HUDEP-2 (cell line): ENCODE measurements around the gene FKBP1B.
"Not testable (repeated sequence)": the region's sequence is repeated elsewhere in the genome, so short reads cannot be mapped to it uniquely, and the experiment has no call there.

ENCODE experiments used
- DNase-seq, 76 experiments: peaks; one replicate each; lab custom pipeline; 2025; ENCODE audit not compliant: unreplicated experiment in 76 of 76; lab: John Stamatoyannopoulos, UW

FKBP1B gene

DNA sequence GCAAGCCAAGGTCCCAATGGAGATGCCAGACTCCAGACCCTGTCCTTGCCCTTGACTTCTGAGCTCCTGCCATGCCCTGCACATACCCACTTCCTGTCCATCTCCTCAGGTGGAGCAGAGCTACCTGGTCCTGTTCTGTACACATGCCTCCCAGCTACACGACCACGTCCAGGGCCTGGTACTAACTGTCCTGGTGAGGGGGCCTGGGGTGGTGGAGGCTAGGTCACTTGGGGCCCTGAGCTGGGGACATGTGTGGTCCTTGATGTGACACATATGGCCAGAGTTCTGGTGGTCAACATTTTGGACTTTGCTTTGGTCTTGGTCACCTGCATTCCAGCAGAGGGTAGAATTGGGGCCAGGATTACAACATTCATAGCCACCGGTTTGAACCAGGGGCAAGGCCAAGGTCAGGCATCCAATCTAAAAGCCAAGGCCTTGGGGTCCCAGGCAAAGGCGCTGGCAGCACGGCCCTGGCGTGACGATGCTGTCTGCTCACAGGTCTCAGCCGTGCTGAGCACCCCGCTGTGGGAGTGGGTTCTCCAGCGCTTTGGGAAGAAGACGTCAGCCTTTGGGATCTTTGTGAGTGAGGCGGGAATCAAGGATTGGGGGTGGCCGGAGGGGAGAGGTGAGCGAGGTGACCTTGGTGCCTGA lies 27.1 kb upstream of the FKBP1B start:
- DNase-seq, result no peak

DNA sequence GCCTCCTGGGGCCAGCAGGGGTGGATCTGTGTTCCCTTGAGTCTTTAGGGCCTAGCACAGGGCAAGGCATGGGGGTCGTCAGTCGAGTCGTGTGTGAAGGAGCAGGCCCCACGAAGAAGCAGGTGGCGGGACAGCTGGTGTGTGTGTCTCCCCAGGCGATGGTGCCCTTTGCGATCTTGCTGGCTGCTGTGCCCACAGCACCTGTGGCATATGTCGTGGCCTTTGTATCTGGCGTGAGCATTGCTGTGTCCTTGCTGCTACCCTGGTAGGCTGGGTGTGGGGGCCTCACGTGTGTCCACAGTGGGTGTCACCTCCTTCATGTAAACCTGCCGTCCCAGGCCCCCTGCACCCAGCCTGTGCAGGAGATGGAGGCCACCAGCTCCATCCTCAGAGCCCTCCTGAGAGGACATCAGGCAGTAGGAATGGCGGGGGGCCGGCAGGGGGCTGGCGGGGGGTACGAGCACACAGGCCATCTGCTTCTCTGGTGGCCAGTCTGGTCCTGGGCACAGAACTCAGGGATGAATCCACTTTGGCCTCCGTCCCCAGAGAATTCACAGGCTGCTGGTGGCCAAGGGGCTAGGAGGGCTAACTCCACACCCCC lies 26.5 kb upstream of the FKBP1B start:
- DNase-seq, result no peak

DNA sequence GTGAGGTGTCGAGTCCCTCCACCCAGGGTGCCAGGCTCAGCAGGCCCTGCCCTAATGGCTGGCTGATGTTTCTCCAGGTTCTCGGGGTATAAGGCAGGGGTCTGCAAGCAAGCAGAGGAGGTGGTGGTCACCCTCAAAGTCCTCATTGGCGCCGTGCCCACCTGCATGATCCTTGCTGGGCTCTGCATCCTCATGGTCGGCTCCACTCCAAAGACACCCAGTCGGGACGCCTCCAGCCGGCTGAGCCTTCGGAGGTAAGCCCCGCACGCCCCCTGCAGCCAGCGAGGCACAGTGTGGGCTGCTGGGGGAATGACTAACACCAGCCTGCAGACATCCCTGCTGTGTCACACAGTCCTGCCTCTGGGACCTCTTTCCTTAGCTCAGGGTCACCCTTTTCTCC lies 25.5 kb upstream of the FKBP1B start:
- DNase-seq, result no peak

DNA sequence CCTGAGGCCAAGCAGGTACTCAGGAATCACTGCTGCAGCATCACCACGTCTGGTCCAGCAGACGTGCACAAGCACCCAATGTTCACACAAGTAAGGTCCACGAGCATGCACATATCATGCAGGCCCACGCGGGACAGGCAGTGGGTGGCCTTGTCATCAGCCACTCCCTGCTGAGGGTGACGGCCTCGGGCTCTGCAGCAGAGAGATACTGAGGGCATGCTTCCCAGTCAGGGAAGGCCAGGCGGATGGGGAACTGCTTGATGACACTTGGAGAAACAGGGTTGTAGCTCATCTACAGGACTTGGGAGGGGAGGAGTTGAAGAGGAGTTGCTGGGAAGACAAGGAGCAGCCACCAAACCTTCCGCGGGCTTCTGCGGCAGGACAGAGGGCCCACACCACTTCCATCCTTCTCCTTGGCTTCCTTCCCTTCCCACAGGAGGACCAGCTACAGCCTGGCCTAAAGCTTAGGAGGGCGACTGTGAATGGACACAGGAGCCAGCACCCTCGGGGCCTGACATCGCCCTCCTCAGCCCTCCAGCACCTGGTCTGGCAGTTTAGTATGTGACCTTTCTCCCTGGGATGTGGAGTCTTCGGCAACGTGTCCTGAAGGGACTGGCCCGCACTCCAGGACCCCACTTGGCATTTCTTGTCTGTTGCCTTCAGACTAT lies 24.4 kb upstream of the FKBP1B start:
- peak in 1 of 76 experiments; percentile 28 for DNase-seq

DNA sequence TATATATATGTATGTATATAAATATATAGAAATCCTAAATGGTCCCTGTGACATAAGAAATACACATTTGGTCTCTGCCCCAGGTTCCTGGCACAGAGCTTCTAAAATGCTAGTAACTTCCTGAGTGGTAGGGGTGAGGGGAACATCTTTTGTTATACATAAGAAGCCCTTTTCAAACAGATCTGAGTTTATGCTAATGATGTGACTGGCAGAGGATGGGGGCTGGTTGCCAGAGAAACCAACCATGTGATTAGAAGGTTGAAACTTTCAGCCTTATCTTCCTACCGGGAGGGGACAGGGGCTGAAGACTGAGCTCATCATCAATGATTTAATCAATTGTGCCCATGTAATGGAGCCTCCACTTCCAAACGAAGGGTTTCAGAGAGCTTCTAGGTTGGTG lies 23.3 kb upstream of the FKBP1B start:
- DNase-seq, result peak in 1 of 76 experiments; percentile 23

DNA sequence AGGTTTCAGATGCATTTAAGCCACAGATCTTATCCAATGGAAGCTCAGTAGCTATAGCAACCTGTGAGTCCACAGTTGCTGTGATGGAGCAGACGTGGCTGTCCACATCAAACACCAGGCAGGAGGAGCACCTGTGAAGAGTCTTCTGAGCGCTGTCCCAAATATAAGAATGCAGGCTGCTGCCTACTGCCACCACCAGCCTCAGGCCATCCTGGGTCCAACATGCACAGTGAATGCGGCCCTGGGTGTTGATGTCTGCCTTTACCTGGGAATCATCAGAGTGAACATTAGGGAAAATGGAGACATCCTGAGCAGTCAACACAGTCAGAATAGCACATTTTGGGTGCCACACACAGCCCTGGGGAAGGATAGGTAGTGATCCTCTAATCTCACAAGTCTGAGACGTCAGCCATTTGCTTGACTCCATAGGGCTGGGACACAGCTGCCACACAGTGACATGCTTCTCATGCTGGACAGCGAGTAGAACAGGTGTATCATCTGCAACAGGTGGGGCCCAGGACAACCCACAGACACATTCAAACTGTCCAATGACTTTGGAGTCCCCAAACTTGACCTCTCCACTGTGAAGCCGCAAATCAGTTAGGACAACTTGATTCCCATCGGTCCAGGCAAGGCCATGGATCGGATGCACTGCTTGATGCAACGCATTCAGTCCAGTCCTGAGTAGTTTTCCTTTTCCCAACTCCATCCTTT lies 10.6 kb upstream of the FKBP1B start:
- DNase-seq, result no peak

DNA sequence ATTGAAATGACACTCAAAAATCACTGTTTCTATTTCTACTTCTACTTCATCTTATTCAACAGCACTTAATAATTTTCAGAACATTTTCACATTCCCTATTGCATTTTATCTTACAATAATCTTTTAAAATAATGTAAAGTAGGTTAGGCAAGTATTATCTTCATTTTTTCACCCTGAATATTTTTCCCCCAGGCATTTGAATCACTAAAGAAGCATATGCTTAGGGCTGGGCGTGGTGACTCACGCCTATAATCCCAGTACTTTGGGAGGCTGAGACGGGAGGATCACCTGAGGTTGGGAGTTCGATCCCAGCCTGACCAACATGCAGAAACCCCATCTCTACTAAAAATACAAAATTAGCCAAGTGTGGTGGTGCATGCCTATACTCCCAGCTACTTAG lies 9.0 kb upstream of the FKBP1B start:
- no peak for DNase-seq

DNA sequence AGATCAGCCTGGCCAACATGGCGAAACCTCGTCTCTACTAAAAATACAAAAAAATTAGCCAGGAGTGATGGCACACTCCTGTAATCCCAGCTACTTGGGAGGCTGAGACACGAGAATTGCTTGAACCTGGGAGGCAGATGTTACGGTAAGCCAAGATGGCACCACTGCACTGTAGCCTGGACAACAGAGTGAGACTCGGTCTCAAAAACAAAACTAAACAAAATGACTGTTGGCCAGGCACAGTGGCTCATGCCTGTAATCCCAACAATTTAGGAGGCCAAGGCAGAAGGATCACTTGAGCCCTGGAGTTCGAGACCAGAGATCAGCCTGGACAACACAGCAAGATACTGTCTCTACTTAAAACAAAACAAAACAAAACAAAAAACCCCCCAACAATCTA lies 6.4 kb upstream of the FKBP1B start:
- not testable (repeated sequence) for DNase-seq

DNA sequence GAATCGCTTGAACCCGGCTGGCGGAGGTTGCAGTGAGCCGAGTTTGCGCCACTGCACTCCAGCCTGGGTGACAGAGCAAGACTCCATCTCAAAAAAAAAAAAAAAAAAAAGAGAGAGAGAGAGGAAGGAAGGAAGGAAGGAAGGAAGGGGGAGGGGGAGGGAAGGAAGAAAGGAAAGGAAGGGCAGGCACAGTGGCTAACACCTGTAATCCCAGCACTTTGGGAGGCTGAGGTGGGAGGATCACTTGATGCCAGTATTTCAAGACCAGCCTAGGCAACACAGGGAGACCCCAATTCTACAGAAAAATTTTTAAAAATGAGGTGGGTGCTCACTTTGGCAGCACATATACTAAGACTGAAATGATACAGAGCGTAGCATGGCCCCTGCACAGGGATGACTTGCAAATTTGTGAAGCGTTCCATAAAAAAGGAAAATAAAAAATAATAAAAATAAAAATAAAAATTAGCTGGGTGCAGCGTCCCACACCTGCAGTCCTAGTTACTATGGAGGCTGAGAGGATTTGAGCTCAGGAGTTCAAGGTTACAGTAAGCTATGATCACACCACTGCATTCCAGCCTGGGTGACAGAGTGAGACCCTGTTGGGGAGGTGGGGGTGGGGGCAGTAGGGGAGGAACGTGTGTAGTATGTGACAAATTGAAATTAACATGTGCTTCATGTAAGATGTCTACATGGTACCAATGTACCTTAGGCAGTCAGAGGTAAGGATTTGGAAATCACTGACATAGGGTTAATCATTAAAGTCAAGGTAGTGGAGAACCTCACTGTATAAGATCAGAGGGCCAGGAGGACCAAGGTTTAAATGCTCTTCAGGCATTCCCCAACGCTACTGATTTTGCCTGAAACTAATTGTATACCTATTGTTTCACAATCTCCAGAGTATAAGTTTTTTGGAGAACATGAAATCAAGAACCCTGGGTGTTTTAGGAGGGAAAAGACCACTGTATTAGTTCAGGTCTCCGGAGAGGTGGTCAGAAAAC lies 3.7 kb upstream of the FKBP1B start:
- DNase-seq, result no peak

DNA sequence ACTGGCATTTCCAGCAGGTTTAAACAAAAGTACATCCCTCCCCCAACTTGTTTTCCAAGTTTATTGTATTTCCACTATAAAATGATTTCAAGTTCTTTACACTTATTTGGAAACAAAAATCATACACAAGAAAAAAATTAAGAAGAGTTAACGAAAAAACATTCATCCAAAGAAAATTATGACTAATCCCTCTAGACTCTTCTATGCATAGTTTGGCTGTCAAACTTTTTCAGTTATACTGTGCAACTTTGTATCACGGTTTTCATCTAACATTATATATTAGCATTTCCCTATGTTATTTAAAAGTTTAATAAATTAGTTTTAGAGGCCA lies 3.0 kb upstream of the FKBP1B start:
- DNase-seq, result no peak

DNA sequence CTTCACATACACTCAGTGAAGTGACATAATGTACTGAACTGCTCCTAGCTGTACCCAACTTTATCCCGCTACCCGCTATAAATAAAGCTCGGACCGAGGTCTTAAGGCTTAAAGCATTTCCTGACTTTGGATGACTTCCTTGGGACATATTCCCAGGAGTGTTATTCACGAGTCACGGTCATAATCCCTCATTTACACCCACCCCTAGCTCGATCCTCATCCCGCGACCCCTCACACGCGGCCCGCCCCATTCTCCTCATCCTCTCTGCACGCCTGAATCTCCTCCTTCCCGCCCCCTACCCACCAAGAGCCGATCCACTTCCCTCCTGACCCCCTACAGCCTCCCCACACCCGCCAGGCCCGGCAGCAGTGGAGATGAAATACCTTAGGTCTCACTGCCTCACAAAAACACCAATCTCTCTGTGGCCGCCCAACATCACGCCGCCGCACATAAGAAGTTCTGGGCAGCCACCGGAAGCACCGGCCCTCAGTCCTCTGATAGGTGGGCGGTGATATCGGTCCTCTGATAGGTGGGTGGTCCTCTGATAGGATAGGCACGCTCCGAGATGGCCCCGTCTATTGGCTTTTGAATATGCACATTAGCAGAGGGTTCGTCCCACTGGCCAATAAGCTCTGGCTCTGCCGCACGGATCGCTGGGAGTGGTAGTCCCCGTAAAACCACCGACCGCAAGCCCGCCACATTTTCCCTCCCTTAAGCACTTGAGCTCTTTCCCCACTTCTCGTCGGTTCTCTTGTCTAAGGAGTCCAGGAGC lies 2.4 kb upstream of the FKBP1B start, which contains the start of gene WDCP:
Gene WDCP, minus strand, starts transcription at position 462 of the 773 bp plus-strand sequence. CDS start 7,897 bp downstream, outside the sequence.
- peak in 75 of 76 experiments; percentile 57 to 97 (median 93) for DNase-seq

DNA sequence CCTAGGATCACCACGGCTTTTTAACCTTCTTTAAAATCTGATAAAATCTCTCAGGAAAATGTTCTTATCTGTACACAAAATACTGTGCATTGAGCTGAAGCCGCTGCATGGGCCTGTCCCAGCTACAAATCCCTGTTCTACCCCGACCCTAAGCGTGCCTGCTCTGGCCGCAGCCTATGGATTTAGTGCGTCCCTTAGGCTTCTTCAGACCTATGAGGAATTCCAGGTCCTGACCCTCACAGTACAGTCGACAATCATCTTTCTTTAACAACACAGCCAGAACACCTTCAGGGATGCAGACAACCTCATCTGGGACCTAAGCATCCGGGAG lies 1.9 kb upstream of the FKBP1B start:
- no peak for DNase-seq

DNA sequence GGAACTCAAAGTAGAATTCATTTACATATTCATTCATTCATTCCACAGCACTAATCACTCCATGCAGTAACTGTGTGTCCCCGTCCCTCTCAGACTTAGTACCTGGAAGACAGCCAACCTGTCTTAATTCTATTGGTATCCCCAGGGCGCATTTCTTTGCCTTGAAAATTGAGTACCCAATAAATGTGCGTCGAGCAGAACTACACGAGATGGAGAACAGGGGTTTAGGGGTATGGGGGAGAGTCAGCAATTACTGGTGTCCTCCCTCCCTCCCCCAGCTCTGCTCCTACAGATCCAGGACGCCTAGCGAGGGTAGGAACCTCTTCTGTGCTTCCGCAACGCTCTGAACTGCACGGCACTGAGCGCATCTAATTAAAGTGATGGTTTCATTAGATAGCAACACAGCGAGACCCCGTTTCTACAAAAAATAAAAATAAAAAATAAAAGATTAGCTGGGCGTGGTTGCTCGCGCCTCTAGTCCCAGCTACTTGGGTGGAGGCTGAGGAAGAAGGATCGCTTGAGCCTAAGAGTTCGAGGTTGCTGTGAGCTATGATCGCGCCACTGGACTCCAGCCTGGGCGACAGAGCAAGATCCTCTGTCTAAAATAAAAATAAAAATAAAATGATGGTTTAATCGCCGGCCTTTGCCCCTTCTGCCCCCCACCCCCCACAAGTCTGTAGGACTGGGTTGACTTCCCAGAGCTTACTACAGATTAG lies 614 bp upstream of the FKBP1B start:
- DNase-seq, result no peak

DNA sequence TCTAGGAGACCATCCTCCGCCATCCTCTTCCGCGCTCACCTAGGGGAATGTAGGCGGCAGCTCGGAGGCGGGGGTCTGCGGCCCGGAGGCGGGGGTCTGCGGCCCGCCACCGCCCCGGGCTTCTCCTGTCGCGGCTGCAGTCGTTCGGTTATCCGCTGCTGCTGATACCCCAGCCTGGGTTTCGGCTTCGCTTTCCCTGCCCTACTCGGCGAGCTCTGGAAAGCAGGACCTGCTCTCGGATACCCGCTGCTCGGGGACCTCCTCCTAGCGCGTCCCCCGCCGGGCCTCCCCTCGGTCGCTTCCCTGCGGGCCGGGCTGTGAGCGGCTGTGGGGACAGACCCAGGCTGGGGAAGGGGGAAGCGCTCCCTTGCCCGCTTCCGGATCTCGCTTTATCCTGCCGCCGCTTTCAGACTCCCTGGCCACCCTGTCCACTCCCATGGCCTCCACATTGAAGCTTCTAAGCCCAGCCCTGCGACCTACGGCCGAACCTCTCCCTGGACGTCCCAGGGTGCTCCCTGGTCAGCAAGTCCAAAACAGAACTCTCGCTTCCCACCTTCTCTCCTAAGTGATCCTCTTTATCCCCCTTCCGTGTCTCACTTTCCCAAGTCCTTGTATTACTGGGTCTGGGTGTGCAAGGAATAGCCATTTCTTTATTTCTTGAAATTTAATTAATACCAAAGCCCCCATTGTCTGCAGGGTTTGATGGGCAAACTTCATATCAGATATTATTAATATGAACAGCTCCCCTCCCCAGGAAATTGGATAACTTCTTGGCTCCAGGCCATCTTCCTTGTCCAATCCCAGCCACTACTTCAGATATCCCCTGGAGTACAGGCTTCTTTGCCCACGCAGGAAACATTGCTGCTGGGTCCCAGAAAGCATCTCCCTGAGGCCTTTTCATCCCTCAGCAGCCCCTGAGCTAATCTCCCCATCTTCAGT lies 769 bp downstream of the FKBP1B start:
- DNase-seq, result peak in 2 of 76 experiments; percentile 2 to 5

DNA sequence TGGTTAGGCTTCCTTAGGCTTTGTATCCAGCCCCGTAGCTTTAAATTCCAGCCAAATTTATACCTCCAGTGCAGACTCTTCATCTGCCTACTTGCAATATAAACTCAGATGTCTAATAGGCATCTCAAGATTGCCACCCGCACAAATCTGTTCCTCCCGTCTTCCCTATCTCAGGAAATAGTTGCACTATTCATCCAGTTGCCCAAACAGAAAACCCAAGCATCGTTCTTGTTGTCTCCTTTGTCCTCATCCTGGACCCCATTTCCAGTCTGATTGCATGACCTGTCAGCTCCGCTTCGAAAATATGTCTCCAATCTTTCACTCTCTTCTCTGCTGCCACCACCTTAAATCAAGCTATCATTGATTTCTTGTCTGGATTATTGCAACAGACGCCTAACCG lies 2.3 kb downstream of the FKBP1B start:
- no peak for DNase-seq

DNA sequence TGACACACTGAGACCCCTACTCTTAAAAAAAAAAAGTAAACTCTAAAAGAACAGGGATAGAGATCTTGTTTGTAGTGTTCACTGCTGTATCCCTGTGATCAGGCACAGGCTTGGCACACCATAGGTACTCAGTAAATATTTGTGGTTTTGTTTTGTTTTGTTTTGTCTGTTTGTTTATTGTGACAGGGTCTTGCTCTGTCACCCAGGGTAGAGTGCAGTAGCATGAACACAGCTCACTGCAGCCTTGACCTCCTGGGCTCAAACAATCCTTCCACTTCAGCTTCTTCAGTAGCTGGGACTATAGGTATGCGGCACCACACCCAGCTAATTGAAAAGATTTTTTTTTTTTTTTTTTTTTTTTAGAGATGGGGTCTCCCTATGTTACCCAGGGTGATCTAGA lies 3.4 kb downstream of the FKBP1B start:
- DNase-seq, result no peak

DNA sequence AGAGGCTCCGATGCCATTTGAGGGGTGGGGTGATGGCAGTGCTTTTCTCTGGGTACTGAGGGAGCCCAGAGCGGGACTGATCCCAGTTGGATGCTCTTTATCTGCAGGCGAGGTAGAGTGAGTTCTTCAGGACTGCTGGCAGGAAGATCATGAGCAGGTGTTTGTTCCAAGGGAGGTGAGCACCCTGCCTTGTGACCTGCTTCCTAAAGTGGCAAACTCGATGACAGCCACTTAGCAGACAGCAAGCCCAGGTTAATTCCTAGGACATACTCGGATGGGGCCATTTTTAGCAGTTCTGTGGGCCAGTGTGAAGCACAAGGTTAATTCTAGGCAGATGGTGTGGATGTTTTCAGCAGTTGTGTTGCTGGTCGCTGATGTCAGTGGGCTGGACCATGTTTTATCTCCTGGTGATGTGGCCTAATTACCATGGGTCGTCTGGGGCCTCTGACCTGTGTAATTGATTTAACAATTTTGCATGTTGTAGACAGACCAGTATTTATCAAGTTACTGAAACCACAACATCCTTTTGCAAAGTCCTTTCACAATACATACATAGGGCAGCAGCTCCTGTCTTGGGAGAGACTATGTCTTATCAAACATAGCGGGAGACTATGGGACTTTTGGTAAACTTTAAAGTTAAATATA lies 4.9 kb downstream of the FKBP1B start:
- no peak for DNase-seq

DNA sequence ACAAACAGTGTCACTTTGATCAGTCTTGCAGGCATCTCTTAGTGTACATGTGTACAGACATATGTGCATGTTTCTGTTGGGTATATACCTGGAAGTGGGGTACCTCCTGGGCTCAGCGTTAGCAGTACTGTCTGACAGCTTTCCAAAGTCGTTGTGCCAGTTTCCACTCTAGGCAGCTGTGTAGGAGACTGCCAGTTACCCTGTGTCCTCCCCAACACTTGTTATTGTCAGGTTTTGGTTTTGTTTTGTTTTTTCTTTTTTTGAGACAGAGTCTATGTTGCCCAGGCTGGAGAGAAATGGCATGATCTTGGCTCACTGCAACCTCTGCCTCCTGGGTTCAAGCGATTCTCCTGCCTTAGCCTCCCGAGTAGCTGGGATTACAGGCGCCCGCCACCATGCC lies 6.2 kb downstream of the FKBP1B start:
- DNase-seq, result no peak
